Urothelium cell line (cell line): ENCODE measurements around the gene CPO.

Experiments
- DNase-seq: peaks from one replicate; pipeline ENCODE4 v3.0.0; 2011; ENCODE audit warnings: low spot score, mixed read lengths
- FAIRE-seq: peaks from 2 replicates; lab custom pipeline; 2011; peaks lifted over from hg19 to GRCh38; lab: Jason Lieb, UNC

Gene CPO

GRCh38 chr2:206971805-206972204 lies 32.5 kb downstream of the CPO start:
- FAIRE-seq (no peak), DNase-seq (no peak)

- DNase-seq (no peak), FAIRE-seq (no peak)
Measured at GRCh38 chr2:206974551-206974950, 35.2 kb downstream of the CPO start.

- FAIRE-seq (no peak), DNase-seq (no peak)
Measured at GRCh38 chr2:206978746-206979145, 39.4 kb downstream of the CPO start.

GRCh38 chr2:206979365-206979764 lies 40.0 kb downstream of the CPO start:
- FAIRE-seq (no peak), DNase-seq (no peak)

GRCh38 chr2:206979922-206980321 lies 40.6 kb downstream of the CPO start:
- no peak for FAIRE-seq
- no peak for DNase-seq

- DNase-seq (no peak), FAIRE-seq (no peak)
Measured at GRCh38 chr2:206980413-206980812, 41.1 kb downstream of the CPO start.

- FAIRE-seq (no peak), DNase-seq (no peak)
Measured at GRCh38 chr2:206981086-206981674, 41.9 kb downstream of the CPO start.

- FAIRE-seq: no peak
Measured at GRCh38 chr2:206981739-206982340, 42.5 kb downstream of the CPO start.

GRCh38 chr2:206982360-206982955 lies 43.1 kb downstream of the CPO start:
- DNase-seq (no peak), FAIRE-seq (no peak)

More at GRCh38 chr2:206981739-206982340, 42.5 kb downstream of the CPO start:
- DNase-seq: peak; percentile 60

GRCh38 chr2:206983161-206983859 lies 44.0 kb downstream of the CPO start:
- FAIRE-seq (no peak), DNase-seq (no peak)

GRCh38 chr2:206984206-206984605 lies 44.9 kb downstream of the CPO start:
- FAIRE-seq: no peak
- no peak for DNase-seq

- DNase-seq (no peak), FAIRE-seq (no peak)
Measured at GRCh38 chr2:206986943-206987342, 47.6 kb downstream of the CPO start.

GRCh38 chr2:206987810-206988209 lies 48.5 kb downstream of the CPO start:
- FAIRE-seq: no peak
- DNase-seq: no peak

- FAIRE-seq (no peak), DNase-seq (no peak)
Measured at GRCh38 chr2:206988884-206989283, 49.6 kb downstream of the CPO start.

GRCh38 chr2:206989311-206989710 lies 50.0 kb downstream of the CPO start:
- FAIRE-seq: peak; percentile 27
- peak; percentile 54 for DNase-seq

GRCh38 chr2:206990360-206990759 lies 51.0 kb downstream of the CPO start:
- FAIRE-seq: no peak

GRCh38 chr2:206991070-206991469 lies 51.8 kb downstream of the CPO start:
- DNase-seq (no peak), FAIRE-seq (no peak)

More at GRCh38 chr2:206990360-206990759, 51.0 kb downstream of the CPO start:
- DNase-seq: no peak

- no peak for DNase-seq
- FAIRE-seq: no peak
Measured at GRCh38 chr2:206993396-206993911, 54.1 kb downstream of the CPO start.

- FAIRE-seq (no peak), DNase-seq (no peak)
Measured at GRCh38 chr2:206993964-206994363, 54.6 kb downstream of the CPO start.

GRCh38 chr2:206996556-206997065 lies 57.3 kb downstream of the CPO start:
- DNase-seq: no peak
- FAIRE-seq: no peak
